AG04449 (cell line): ENCODE results near the gene MAP3K5.
"Not testable (repeated sequence)": the region's sequence is repeated elsewhere in the genome, so short reads cannot be mapped to it uniquely, and the experiment has no call there.

Experiments
- CTCF ChIA-PET: fragments of 350-600 bp; formaldehyde crosslinking; extraction: SDS; loops from one replicate; lab custom pipeline; 2021; ENCODE audit warnings: antibody characterized with exemption; lab: Yijun Ruan, JAX
- POLR2A ChIA-PET: fragments of 400-600, 350-600 bp; formaldehyde crosslinking; extraction: SDS; loops from one replicate; lab custom pipeline; 2020; ENCODE audit warnings: antibody characterized with exemption, inconsistent platforms; lab: Yijun Ruan, JAX
- DNase-seq: peaks from one replicate; pipeline ENCODE4 v3.0.0-alpha.2; 2010; ENCODE audit warnings: low read depth, low spot score
- H3K4me3 ChIP-seq: 2 replicates; pipeline ENCODE4 v1.5.1; 2011; ENCODE audit warnings: low read depth, mild to moderate bottlenecking, control low read depth, low read length
- TF ChIP-seq, protein P1 (sequence below): IDR thresholded peaks from one replicate; pipeline ENCODE4 v1.5.1; 2011; ENCODE audit warnings: mild to moderate bottlenecking, moderate library complexity, low read length, control low read depth, inconsistent platforms; ENCODE audit not compliant: insufficient read depth; ENCODE audit errors: missing control alignments

MAP3K5 gene

DNA sequence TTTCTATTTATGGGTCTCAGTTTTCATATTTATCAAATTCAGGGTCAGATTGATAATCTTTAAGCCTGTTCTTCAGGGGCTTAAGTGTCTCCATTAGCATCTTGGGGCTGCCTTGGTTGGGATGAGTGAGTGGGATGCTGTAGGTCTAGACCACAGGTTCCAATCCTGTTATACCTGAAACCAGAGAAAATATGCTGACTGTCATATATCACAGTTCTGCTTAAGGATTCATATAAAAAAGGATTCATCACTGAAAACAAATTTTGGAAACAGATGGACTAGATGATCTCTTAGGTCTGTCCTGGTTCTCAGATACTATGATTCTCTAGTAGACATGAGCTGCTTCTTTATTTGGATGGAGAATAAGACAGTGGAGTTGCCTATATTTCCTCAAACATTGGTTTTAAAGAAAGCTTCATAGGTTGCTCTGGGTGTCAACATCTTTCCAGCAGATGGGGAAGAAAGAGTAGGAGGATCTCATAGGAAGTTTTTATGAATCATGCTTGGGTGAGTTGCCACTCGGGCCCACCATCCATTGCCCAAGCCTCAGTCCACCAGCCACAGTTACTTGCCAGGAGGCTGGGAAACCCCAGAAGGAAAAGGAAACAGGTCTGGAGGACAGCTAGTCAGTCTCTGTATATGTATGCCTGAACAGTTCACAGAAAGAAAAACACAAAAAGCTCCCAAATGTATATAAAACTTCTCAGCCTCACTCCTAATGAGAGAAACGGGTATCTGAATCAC lies 199.2 kb downstream of the MAP3K5 start:
- ChIA-PET POLR2A (interaction anchor here (0.6 to 1.9 kb wide), 2 partner anchors 167 to 199 kb away, joined by 3 to 11 read pairs; partner anchors contain the start of gene MAP3K5), CTCF (interaction anchor here (0.6 to 2.1 kb wide), 5 partner anchors 9 to 199 kb away, joined by 3 to 15 read pairs (median 9); partner anchors contain the start of gene MAP3K5)
- TF ChIP-seq, protein P1, sequence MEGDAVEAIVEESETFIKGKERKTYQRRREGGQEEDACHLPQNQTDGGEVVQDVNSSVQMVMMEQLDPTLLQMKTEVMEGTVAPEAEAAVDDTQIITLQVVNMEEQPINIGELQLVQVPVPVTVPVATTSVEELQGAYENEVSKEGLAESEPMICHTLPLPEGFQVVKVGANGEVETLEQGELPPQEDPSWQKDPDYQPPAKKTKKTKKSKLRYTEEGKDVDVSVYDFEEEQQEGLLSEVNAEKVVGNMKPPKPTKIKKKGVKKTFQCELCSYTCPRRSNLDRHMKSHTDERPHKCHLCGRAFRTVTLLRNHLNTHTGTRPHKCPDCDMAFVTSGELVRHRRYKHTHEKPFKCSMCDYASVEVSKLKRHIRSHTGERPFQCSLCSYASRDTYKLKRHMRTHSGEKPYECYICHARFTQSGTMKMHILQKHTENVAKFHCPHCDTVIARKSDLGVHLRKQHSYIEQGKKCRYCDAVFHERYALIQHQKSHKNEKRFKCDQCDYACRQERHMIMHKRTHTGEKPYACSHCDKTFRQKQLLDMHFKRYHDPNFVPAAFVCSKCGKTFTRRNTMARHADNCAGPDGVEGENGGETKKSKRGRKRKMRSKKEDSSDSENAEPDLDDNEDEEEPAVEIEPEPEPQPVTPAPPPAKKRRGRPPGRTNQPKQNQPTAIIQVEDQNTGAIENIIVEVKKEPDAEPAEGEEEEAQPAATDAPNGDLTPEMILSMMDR = no peak
- no peak overlapping the region for H3K4me3 ChIP-seq
- DNase-seq = no peak

DNA sequence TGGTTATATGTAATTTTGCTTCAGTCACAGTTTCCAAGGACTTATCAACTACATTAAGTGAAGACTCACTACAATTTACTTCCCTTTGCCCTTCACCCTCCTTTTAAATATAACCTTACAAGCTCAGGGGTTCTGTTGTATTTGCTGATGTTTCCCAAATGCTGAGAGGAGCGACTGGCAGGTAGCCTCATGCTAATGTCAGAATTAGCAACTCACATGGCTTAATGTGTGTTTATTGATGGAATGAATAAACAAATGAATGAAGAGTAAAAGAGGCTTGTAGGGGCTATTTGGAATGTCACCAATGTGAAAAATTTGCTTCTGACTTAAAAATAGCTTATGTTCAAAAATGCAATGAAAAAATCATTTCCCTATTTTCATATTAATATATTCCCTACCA lies 200.7 kb downstream of the MAP3K5 start:
- CTCF ChIA-PET = interaction anchor here (1.2 to 1.5 kb wide), 2 partner anchors 10 to 201 kb away, joined by 5 to 11 read pairs; partner anchors contain the start of gene MAP3K5
- POLR2A ChIA-PET = no interaction called here
- TF ChIP-seq, protein P1 = no peak
- DNase-seq = no peak
- no peak overlapping the region for H3K4me3 ChIP-seq

DNA sequence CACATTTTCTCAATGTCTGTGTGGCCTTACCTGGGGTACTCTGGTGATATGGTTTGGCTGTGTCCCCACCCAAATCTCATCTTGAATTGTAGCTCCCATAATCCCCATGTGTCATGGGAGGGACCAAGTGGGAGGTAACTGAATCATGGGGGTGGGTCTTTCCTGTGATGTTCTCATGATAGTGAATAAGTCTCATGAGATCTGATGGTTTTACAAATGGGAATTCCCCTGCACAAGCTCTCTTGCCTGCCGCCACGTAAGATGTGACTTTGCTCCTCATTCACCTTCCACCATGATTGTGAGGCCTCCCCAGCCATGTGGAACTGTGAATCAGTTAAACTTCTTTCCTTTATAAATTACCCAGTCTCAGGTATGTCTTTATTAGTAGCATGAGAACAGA lies 201.4 kb downstream of the MAP3K5 start:
- CTCF ChIA-PET = interaction anchor here (0.6 to 1.2 kb wide), 4 partner anchors 10 to 202 kb away, joined by 3 to 5 read pairs (median 3); partner anchors contain the start of gene MAP3K5
- H3K4me3 ChIP-seq, POLR2A ChIA-PET, DNase-seq: not testable (repeated sequence)

DNA sequence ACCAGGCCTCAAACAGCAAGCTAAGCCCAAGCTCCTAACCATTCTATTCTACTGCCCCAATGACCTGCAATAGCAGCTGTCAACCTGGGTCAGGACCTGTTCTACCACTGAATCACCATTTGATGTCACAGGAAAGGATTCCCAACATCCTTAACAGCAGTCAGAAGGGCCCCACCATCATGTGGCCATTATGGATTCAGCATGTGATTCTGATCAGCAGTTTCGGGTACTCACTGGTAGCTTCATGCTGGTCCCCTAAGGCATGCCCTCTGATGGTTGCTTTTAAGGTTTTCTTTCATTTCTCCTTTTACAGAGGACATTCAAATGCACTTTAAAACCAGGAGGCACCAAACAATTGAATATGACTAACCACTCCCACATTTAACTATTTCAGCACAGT lies 204.8 kb downstream of the MAP3K5 start:
- CTCF ChIA-PET = interaction anchor here (1.1 to 10.9 kb wide), 4 partner anchors 13 to 201 kb away, joined by 3 to 146 read pairs (median 10); partner anchors contain the start of gene MAP3K5
- H3K4me3 ChIP-seq = no peak overlapping the region
- DNase-seq = no peak
- TF ChIP-seq, protein P1 = no peak
- POLR2A ChIA-PET = no interaction called here

DNA sequence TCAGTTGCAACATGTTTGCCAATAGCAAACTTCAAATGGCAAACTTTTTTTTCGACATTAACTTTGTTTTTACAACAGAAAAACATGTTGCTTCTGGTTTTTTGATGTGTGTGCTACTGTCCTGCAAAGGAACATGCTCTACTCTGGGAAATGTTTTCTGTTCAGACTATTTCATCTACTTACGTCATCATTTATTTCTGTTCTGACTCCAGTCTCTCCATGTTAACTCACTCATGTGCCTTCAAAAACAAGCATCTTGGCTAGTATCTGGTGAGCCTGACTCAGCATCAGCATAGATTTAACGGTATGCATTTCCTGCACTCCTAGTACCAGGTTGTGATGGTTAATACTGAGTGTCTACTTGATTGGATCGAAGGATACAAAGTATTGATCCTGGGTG lies 206.0 kb downstream of the MAP3K5 start:
- DNase-seq = peak; percentile 76
- H3K4me3 ChIP-seq = no peak overlapping the region
- TF ChIP-seq, protein P1 = no peak
- ChIA-PET POLR2A (no interaction called here), CTCF (interaction anchor here (0.8 to 10.9 kb wide), 5 partner anchors 15 to 236 kb away, joined by 3 to 146 read pairs (median 4); partner anchors contain the start of genes MAP3K5 and PEX7)

DNA sequence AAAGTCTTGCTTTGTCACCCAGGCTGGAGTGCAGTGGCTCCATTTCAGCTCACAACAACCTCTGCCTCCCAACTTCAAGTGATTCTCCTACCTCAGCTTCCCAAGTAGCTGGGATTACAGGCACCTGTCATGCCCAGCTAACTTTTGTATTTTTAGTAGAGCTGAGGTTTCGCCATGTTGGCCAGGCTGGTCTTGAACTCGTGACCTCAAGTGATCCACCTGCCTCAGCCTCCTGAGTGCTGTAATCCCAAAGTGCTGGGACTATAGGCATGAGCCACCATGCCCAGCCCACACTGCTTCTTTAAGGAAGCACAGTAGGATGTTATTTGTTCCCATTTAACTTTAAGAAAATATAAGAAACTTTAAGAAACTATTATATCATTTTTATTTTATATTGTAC lies 206.8 kb downstream of the MAP3K5 start:
- CTCF ChIA-PET = interaction anchor here (1.0 to 10.9 kb wide), 4 partner anchors 58 to 236 kb away, joined by 3 to 146 read pairs (median 10); partner anchors contain the start of genes MAP3K5 and PEX7
- POLR2A ChIA-PET, H3K4me3 ChIP-seq, DNase-seq: not testable (repeated sequence)

DNA sequence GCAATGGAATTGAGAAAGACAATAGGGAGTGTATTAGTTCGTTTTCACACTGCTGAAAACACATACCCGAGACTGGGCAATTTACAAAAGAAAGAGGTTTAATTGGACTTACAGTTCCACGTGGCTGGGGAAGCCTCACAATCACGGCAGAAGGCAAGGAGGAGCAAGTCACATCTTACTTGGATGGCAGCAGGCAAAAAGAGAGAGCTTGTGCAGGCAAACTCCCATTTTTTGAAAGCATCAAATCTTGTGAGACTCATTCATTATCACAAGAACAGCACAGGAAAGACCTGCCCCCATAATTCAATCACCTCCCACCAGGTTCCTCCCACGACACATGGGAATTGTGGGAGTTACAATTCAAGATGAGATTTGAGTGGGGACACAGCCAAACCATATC lies 208.0 kb downstream of the MAP3K5 start:
- H3K4me3 ChIP-seq, DNase-seq, POLR2A ChIA-PET: not testable (repeated sequence)
- CTCF ChIA-PET = interaction anchor here (0.9 to 10.9 kb wide), 9 partner anchors 9 to 210 kb away, joined by 3 to 146 read pairs (median 5); partner anchors contain the start of gene MAP3K5
